Left lung (tissue), 10 donors: Measurements from ENCODE around the gene CMTM1. TPM values are rescaled to one million over a fixed set of nuclear protein-coding genes. Genes with fewer than 3 reads are reported as not detected.
A peak's percentile ranks its signal among the peaks of the same experiment; 100 is the strongest.

Source experiments
- ATAC-seq: fragments of 200-7000 bp; cut with Tn5 transposase; one replicate; pipeline ENCODE4 v1.9.1; 2020; ENCODE audit warnings: moderate library complexity
- DNase-seq, 4 donors: peaks; one replicate each; pipeline ENCODE4 v3.0.0-alpha.2; 2013 to 2020
- H3K27ac ChIP-seq, 2 donors: fragments of 200-600 bp; sonication (generic) in 1 of 2; one replicate each; pipeline versions ENCODE4 v1.5.0 to v1.8.0; 2020 to 2021
- H3K27me3 ChIP-seq, 2 donors: fragments of 200-600 bp; sonication (generic) in 1 of 2; one replicate each; pipeline versions ENCODE4 v1.5.0 to v1.8.0; 2020 to 2021
- H3K36me3 ChIP-seq, 2 donors: fragments of 200-600 bp; sonication (generic) in 1 of 2; one replicate each; pipeline versions ENCODE4 v1.5.0 to v1.8.0; 2020 to 2021
- H3K4me1 ChIP-seq, 2 donors: fragments of 200-600 bp; one replicate each; pipeline ENCODE4 v1.8.0; 2021
- H3K4me3 ChIP-seq, 2 donors: fragments of 200-600 bp; sonication (generic) in 1 of 2; one replicate each; pipeline versions ENCODE4 v1.5.0 to v1.8.0; 2020 to 2021; ENCODE audit warnings: mild to moderate bottlenecking in 1 of 2
- H3K9me3 ChIP-seq, 2 donors: fragments of 200-600 bp; sonication (generic) in 1 of 2; one replicate each; pipeline versions ENCODE4 v1.5.0 to v1.8.0; 2020 to 2021
- intact Hi-C, 2 donors: fragments of 100-400 bp; cut with DNase I; formaldehyde crosslinking; loops; one replicate each; pipeline versions ENCODE4 v1.11.2 to v1.14.2; 2022
- polyA plus RNA-seq, 6 donors: library from polyadenylated mRNA; unstranded; fragments of 120-200 nt; gene quantifications; one replicate each; pipeline ENCODE4 v1.2.1, GENCODE V29; 2013; ENCODE audit not compliant: insufficient read length in 6 of 6
- total RNA-seq, 2 donors: library from RNA; stranded (reverse); fragmentation: NEBNext Ultra II Directional; extraction: Animal tissue kit (Norgen Biotek cat#: 25700); gene quantifications; one replicate each; pipeline ENCODE4 v1.2.1, GENCODE V29; 2021
- TF ChIP-seq, protein P1 (sequence below), 2 donors: fragments of 200-600 bp; sonication (generic) in 1 of 2; IDR thresholded peaks; one replicate each; pipeline versions ENCODE4 v1.5.0 to v1.8.0; 2021; ENCODE audit warnings: antibody characterized with exemption in 2 of 2
- donor health status: DM: no; HTN: yes; CAD: no.
- donor health status: DM: no; HTN: no; CAD: no.

Gene CMTM1
- total and polyA plus RNA-seq, 8 donors: 5.7 to 10.1 (median 9.5) TPM

- no peaks in the 10 kb centered on the region for H3K36me3 ChIP-seq
- H3K9me3 ChIP-seq: peaks cover 0 to 2% of the 10 kb centered on the region in 2 donors
- intact Hi-C loops: no loop called here
- TF ChIP-seq, protein P1, sequence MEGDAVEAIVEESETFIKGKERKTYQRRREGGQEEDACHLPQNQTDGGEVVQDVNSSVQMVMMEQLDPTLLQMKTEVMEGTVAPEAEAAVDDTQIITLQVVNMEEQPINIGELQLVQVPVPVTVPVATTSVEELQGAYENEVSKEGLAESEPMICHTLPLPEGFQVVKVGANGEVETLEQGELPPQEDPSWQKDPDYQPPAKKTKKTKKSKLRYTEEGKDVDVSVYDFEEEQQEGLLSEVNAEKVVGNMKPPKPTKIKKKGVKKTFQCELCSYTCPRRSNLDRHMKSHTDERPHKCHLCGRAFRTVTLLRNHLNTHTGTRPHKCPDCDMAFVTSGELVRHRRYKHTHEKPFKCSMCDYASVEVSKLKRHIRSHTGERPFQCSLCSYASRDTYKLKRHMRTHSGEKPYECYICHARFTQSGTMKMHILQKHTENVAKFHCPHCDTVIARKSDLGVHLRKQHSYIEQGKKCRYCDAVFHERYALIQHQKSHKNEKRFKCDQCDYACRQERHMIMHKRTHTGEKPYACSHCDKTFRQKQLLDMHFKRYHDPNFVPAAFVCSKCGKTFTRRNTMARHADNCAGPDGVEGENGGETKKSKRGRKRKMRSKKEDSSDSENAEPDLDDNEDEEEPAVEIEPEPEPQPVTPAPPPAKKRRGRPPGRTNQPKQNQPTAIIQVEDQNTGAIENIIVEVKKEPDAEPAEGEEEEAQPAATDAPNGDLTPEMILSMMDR (IDR thresholded peaks at IDR 0.05): no peak
- DNase-seq (no peak), ATAC-seq (no peak)
- no peaks in the 10 kb centered on the region for H3K27me3 ChIP-seq
- no peak overlapping the region for H3K4me3 ChIP-seq
- no peak overlapping the region for H3K27ac ChIP-seq
- H3K4me1 ChIP-seq: no peaks in the 10 kb centered on the region
Measured at GRCh38 chr16:66596986-66597848, 31.0 kb downstream of the CMTM1 start.

DNA sequence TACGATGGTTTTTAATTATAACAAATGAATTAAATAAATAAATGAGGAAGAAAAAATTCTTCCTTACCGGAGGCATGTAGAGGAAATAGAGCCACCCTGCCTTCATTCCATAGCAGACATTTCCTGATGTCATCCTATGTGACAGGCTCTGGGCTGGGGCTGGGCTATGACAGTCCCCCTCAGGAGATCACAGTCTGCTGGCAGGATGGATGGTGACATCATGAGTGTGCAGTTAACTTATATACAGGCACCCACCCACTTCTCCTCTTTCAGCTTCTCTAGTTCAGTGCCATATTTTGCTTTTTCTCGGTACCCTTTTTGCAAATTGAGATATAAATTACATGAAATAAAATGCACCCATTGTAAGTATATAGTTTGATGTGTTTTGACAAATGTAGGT lies 31.9 kb downstream of the CMTM1 start:
- DNase-seq: no peak
- peaks cover 0 to 2% of the 10 kb centered on the region in 2 donors for H3K9me3 ChIP-seq
- no peak overlapping the region for H3K27ac ChIP-seq
- H3K4me1 ChIP-seq: no peaks in the 10 kb centered on the region
- no peak overlapping the region for H3K4me3 ChIP-seq
- TF ChIP-seq, protein P1 (IDR thresholded peaks at IDR 0.05): no peak
- intact Hi-C loops: no loop called here
- no peaks in the 10 kb centered on the region for H3K27me3 ChIP-seq
- no peak for ATAC-seq
- no peaks in the 10 kb centered on the region for H3K36me3 ChIP-seq

GRCh38 chr16:66599726-66600125 lies 33.5 kb downstream of the CMTM1 start:
- H3K27ac ChIP-seq: no peak overlapping the region
- no peak for DNase-seq
- peaks cover 0 to 8% of the 10 kb centered on the region in 2 donors for H3K27me3 ChIP-seq
- peaks cover 0 to 2% of the 10 kb centered on the region in 2 donors for H3K9me3 ChIP-seq
- H3K4me1 ChIP-seq: peaks cover 0 to 11% of the 10 kb centered on the region in 2 donors
- no peak for ATAC-seq
- no peaks in the 10 kb centered on the region for H3K36me3 ChIP-seq
- intact Hi-C loops: loop anchor here in 1 of 2 donors (5.0 to 10.0 kb wide), 2 partner anchors 115 to 192 kb away; no protein-coding TSS in a partner anchor
- no peak overlapping the region for H3K4me3 ChIP-seq
- TF ChIP-seq, protein P1 (IDR thresholded peaks at IDR 0.05): no peak

- Histone ChIP-seq H3K4me3 (no peak overlapping the region), H3K4me1 (peaks cover 0 to 11% of the 10 kb centered on the region in 2 donors), H3K27me3 (peaks cover 0 to 14% of the 10 kb centered on the region in 2 donors), H3K27ac (no peak overlapping the region), H3K36me3 (no peaks in the 10 kb centered on the region), H3K9me3 (peaks cover 0 to 2% of the 10 kb centered on the region in 2 donors)
- TF ChIP-seq, protein P1 (IDR thresholded peaks at IDR 0.05): no peak
- DNase-seq (no peak), ATAC-seq (no peak)
- intact Hi-C loops: loop anchor here in 1 of 2 donors (5.0 to 10.0 kb wide), 2 partner anchors 116 to 193 kb away; no protein-coding TSS in a partner anchor
Measured at GRCh38 chr16:66600477-66600876, 34.2 kb downstream of the CMTM1 start.

DNA sequence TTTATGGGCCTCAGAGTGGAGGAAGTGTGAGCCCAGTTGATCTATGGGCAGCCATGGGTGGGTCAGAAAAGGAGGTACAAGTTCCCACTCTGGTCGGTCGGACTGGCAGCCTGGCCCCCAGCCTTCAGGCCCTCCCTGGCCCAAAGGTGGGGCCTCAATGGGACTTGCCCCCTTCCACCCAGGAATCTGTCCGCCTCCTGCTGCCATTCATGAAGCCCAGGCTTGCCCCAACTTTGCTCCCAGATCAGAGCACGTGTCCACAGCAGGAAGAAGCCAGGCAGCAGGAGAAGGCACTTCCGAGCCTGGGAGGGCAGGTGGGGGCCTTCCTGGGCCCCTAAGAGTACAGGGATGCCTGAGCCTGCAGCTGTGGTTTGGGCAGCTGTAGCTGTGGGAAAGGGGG lies 35.2 kb downstream of the CMTM1 start:
- H3K36me3 ChIP-seq: no peaks in the 10 kb centered on the region
- no peak overlapping the region for H3K4me3 ChIP-seq
- no peak overlapping the region for H3K27ac ChIP-seq
- ATAC-seq: no peak
- peaks cover 0 to 2% of the 10 kb centered on the region in 2 donors for H3K9me3 ChIP-seq
- intact Hi-C loops: loop anchor here in 1 of 2 donors (5.0 to 10.0 kb wide), 2 partner anchors 117 to 194 kb away; no protein-coding TSS in a partner anchor
- DNase-seq: peak in 1 of 4 donors; percentile 35
- H3K27me3 ChIP-seq: peaks cover 0 to 14% of the 10 kb centered on the region in 2 donors
- peaks cover 6 to 20% of the 10 kb centered on the region in 2 donors for H3K4me1 ChIP-seq
- TF ChIP-seq, protein P1 (IDR thresholded peaks at IDR 0.05): no peak
